Measurements from ENCODE around the gene CCR2.
"Not testable (repeated sequence)": the region's sequence is repeated elsewhere in the genome, so short reads cannot be mapped to it uniquely, and the experiment has no call there.

CCR2 gene

DNA sequence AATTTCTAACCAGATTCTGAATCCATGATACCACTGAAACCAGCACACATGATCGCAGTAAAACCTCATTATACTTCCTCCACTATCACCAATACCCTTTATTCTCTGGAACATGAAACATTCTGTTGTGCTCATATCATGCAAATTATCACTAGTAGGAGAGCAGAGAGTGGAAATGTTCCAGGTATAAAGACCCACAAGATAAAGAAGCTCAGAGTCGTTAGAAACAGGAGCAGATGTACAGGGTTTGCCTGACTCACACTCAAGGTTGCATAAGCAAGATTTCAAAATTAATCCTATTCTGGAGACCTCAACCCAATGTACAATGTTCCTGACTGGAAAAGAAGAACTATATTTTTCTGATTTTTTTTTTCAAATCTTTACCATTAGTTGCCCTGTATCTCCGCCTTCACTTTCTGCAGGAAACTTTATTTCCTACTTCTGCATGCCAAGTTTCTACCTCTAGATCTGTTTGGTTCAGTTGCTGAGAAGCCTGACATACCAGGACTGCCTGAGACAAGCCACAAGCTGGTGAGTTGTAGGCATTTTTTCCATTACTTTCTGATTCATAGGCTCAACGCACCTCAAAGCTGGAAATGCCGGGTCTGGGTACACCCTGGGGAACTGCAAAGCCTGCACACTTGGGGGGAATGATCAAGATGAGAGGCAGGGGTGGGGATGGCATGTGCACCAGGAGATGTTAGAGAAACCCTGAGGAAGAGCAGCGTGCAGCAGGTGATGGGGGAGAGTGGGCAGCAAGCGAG lies at the start of gene CCR2:
CCR2 (plus strand) TSS at position 465 of the 764 bp plus-strand sequence. CDS start 3,417 bp downstream, outside the sequence.
- DNase-seq, result no peak

DNA sequence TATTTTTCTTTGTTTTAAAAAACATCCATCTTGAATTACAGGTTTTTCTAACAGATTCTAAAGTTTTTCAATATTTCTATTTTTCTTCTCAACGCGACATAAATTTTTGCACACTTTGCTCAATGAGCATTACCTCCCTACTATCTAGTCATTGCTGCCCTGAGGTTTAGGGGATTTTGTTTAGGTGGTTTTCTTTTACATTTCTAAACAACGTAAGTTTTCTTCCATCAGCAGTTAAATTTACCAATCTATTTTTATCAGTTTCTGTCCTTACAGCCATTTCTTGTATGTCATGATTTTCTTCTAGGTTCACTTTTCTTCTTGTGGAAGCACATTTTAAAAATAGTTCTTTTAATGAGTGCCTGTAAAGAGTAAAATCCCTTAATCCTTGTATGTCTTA lies 49.2 kb upstream of the CCR2 start:
- DNase-seq, result no peak

DNA sequence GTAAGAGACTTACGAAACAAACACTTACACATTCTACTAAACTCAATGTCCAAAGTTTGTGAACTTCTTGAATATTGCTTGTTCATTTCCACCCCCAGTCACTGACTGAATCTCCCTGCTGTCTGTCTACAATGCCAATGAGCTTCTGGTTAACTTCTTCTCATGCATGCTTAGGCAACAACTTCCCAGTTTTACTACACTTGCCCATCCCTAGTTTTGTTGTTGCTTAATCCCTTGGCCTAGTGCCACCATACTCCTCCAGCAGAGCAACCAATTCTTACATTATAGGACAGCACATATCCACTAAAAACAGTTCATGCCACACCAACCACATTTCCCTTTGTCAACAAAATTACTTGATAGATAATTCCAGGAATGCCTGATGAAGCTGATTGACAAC lies 40.9 kb upstream of the CCR2 start:
- peak; percentile 97 to 99 for DNase-seq

DNA sequence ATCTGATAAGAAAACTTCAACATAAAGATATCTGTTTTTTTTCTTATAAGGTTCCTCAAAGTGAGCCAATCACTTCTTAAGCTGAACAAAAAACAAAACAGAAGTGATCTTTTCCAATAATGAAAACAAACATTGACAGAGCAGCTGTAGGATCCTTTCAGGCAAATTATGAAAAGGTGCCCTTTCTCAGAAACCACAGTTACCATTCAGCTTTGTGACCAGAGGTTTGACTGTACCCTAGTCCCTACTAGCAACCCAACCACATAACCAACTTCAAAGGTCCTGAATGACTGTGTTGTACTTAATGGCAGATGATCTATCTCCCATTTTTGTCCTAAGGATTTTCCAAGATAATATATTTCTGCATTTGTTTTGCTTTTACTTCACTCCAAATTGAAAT lies 39.4 kb upstream of the CCR2 start:
- DNase-seq, result no peak

DNA sequence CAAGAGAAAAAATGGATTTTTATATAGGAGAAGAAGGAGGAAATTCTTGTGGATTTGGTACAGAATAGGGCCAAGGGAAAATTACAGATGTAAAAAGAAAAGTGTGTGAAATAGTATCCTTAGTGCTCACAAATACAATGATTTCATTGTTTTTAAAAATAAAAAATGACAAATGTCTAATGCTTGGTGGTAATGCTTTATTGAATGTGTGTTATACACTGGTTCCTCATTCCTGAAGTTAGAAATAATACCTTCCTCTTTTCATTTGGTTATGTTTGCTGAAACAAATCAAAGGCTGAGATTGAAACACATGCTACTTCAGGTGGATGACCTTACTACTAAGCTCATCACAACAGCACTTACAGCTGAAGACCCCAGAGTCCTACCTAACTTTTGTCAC lies 37.7 kb upstream of the CCR2 start:
- DNase-seq, result peak; percentile 37 to 68

DNA sequence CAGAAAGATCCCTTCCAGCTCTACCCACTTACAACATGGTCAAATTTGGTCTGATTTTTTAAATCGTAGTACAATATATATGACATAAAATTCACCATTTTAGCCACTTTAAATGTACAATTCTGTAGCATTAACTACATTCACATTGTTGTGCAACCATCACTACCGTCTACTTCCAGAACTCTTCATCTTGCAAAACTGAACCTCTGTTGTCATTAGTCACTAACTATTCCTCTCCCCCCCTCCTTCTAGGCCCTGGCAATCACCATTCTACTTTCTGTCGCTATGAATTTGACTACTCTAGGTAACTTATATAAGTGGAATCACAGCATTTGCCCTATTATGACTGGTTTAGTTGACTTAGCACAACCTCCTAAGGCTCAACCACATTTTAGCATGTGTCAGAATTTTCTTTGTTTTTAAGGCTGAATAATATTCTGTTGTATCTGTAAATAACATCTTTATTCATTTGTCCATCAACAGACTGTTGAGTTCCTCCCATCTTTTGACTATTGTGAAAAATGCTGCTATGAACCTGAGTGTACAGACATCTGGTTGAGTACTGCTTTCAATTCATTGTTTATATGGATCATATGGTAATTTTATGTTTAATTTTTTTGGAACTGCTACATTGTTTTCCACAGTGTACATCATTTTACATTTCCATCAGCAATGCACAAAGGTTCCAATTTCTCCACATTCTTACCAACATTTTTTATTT lies 35.5 kb upstream of the CCR2 start:
- DNase-seq, result peak; percentile 74 to 81

DNA sequence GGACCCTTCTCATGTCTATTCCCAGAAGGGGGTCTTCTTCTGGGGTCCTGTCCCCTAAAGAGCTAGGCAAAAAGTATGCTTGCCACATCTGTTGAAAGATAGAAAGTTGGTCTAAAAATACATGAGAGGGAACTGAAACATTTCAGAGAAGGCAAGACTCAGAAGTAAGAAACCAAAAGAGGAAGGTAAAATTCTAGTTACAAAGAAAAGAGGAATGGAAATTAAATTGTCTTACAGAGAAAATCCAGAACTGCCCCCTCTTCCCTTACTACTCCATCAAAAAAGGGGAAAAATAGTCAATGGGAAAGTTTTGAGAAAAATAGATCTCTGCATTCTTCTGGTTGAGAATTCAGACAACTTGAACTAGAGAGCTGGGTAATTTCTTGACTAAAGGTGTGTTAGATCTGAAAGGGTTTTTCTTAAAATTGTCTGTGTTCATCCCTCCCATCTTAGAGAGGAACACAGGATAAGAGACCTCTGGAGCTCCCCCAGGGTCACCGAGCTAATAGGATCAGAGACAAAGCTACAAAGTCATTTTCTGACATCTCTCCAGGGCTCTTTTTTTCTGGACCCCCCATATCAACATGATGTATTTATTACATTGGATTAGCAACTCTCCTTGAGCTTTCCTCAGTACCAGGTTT lies 32.3 kb upstream of the CCR2 start:
- peak; percentile 65 to 66 for DNase-seq

DNA sequence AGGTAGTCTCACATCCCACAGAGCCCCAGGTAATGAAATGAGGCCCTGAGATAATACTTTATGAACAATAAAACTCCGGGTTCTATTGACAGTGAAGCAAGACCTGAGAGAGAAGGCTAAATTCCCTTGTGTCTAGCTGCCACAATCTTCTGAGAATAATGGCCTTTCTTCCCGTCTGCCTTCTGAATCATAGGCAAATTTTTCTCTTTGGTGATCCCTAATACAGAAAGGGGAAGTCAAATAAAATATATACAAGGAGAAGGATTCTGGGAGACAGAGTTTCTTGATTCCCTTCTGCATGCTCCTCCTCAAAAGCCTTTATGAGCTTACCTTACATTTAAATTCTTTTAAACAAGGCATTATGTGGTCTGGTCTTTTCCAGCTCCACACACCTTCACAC lies 29.9 kb upstream of the CCR2 start:
- DNase-seq, result peak; percentile 67 to 72

DNA sequence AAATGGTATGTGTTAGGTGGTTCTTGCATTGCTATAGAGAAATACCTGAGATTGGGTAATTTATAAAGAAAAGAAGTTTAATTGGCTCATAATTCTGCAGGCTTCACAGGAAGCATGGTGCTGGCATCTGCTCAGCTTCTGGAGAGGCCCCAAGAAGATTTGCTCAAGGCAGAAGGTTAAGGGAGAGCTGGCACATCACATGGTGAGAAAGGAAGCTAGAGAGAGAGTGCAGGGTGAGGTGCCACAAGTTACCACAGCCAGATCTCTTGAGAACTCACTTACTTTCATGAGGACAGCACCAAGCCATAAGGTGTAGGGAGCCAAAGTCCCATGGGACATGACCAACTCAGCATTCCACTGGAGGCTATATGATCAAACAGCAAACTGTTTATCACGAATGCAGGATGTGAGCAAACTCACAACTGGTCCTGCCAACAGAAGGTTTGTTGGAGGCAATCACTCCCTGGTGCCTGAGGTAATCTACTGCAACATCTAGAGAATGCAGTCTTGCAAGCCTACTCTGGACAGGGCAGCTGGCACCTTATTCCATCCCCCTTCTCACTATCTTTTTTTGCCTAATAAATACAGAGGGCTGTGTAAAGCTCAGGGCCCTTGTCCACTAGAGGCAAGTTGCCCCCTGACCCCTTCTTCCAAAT lies 28.1 kb upstream of the CCR2 start:
- DNase-seq, result no peak

DNA sequence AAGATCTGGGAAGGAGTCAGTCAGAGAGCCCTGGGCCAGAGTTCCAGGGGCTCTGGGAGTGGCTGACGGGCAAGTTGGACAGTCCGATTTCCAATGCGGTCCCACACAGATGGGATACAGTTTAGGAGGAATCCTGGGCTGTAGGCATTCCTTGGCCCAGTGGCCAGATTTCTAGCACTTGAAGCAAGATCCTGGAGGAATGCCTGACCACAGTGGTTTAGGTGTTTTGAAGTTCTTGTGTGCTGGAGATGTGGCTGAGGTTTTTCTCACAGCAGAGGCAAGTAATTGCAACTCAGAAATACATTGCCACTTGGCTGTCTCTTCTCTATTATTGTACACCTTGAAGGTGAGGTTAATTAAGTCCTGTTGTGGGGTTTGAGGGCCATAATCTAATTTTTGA lies 23.2 kb upstream of the CCR2 start:
- DNase-seq, result not testable (repeated sequence)

DNA sequence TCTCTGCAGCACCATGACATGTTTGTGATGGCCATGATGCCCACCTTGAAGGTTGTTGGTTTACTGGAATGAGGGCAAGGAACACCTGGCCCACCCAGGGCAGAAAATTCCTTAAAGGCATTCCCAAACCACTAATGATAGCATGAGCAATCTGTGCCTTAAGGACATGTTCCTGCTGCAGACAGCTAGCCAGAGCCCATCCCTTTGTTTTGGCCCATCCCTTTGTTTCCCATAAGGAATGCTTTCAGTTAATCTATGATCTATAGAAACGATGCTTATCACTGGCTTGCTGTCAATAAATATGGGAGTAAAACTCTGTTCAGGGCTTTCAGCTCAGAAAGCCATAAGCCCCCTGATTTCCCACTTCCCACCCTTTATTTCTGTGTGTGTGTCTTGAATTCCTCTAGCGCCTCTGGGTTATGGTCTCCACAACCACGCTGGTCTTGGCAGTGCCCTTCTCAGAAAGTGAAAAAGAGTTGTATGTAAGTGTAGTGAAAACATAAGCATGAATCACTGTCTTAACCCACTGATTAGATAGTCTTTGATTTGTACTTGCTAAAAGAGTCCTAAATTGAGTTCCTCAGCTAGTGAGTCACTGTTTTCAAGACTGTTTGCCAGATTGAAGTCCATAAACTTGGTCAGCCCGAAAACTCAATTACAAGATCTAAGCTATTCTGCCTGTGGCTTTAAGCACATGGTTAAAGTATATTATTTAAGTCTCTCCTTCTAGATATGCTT lies 19.0 kb upstream of the CCR2 start:
- DNase-seq, result no peak

DNA sequence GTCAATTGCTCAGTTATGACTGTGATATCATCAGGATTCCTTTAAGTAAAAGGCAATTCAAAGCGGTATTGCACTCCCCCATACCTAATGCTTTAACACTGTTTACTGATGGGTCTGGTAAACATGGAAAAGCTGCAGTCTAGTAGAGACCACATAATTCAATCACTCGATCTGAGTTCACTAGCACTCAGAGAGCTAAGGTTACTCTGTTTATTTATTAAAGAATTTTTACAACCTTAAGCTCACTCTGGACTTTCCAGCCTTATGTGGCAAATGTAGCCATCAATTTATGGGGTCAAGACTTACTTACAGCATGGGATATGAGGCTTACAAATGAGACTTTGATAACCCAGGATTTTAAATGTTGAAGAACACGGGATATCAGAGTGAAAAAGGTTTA lies 18.4 kb upstream of the CCR2 start:
- no peak for DNase-seq

DNA sequence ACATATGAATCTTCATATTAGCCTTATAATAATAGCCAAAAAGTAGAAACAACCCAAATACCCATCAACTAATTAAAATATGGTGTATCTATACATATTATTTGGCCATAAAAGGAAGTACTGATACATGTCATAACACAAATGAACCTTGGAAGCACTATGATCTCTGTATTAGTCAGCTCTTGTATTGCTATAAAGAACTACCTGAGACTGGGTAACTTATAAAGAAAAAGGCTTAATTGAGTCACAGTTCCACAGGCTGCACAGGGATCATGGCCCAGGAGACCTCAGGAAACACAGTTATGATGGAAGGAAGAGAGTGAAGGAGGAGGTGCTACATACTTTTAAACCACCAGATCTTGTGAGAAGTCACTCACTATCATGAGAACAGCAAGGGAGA lies 16.0 kb upstream of the CCR2 start:
- no peak for DNase-seq

DNA sequence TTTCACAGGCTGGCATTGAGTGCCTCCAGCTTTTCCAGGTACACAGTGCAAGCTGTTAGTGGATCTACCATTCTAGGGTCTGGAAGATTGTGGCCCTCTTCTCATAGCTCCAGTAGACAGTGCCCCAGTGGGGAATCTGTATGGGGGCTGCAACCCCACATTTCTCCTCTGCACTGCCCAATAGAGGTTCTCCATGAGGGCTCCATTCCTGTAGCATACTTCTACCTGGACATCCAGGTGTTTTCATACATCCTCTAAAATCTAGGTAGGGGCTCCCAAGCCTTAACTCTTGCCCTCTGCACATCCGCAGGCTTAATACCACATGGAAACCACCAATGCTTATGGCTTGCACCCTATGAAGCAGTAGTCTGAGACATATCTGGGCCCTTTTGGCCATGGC lies 15.1 kb upstream of the CCR2 start:
- no peak for DNase-seq

DNA sequence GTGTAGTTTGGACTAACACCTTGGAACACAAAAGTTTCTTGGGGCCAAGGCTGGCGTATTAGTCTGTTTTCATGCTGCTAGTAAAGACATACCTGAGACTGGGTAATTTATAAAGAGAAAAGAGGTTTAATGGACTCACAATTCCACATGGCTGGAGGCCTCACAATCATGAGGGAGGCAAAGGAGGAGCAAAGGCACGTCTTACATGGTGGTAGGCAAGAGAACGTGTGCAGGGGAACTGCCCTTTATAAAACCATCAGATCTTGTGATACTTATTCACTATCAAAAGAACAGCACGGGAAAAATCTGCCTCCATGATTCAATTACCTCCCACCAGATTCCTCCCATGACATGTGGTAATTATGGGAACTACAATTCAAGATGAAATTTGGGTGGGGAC lies 9.4 kb upstream of the CCR2 start:
- no peak for DNase-seq

DNA sequence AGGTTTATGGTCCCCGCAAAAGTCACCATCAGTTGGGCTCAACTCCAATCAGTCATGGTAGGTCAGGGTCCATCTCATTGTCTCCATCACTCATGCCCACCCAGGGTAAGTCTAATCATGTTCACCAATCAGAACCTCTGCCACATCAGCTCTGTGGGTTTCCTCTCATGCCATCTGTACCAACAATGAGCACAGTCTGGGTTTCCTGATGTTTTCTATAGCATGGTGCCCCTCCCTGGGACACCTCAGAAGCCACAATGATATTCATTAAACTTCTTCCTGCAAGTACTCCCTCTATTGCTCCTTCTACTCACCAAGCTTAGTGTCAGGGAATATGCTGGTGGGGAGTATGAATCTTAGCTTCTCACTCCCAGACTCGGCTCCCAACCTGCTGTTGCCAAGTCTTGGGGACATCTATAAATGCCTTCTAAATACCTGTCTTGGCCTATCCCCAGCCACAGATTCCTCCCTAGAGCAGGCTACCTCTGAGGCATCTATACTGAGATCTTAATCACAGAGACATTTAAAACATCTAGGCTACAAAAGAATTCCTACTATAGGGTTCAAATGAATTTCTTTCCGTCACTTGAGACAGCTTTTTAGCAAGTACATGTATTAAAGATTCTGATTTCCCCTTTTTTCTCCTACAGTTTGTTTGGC lies 5.0 kb upstream of the CCR2 start:
- no peak for DNase-seq

DNA sequence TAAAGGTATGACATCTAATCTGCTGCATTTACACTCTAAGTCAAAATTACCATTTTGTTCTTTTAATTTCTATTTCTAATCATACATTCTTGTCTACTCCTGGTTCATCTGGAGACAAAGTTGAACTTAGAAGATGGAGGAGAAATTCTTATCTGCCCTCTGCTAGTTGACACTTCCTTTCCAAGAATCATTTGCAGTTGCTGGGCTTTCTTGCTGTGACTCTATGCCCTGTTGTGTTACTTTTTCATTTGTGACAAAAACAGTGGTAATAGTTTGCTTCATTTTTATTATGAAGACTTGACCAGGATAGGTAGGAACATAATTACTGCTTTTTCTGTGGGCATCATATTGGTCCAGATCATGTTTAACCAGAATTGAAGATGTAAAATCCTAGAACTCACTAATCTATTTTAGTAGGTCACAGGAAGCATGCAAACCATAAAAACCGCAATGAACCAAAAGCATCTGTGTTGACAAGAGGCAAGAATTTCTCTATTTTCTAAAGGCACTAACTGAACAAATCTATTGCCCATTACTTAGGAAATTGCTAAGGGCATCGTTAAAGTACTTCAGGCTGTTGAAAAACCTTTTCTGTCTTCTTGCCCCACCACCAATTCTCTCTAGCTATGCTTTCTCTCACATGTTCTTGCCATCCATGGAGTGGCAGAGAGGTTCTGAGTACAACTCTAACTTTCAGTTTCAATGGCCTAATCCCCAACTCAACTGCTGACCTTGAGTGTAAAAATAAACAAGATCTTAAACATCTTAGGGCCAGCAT lies 4.2 kb upstream of the CCR2 start:
- no peak for DNase-seq

DNA sequence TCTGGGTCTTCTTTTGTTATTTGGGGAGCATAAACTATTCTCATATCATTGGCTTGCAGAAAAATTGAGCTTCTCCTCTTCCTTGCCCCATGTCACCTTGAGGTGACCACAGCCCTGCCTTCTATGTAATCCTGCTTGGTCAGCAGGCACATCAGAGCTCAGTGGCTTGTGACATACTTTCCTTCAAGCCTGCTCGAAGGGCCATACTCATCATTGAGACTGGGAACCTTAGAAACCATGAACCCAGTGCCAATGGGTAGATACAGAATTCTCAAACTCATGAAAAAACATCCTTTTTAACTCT lies 3.7 kb upstream of the CCR2 start:
- no peak for DNase-seq

DNA sequence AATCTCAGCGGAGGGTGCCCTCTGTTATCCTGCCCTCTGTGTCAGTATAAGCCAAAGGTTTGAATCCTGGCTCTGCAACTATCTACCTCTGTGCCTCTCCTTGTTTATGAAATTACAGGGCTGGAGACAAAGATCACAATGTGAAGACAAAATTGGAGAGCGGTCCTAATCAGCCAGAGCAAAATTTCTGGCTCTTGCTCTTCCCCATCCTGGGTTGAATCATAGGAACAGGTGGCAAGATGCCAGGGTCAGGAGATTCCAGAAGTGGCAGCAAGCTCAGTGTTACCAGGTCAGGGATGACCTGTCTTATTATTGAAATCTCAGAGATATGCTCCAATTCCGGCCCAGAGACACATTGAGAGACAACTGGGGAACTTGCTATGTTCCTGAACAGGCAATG lies 2.3 kb upstream of the CCR2 start:
- DNase-seq, result no peak

DNA sequence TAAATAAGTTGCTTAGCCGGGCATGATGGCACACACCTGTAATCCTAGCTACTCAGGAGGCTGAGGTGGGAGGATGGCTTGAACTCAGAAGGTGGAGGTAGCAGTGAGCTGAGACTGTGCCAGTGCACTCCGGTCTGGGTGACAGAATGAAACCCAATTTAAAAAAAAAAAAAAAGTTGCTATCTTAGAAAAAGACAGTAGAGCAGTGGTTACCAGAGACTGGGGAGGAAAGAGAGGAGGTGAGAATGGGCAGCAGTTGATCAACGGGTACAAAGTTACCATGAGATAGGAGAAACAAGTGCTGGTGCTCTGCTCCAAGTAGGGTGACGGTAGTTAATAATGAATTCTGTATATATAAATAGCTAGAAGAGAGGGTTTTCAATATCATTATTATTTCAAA lies 821 bp upstream of the CCR2 start:
- no peak for DNase-seq

DNA sequence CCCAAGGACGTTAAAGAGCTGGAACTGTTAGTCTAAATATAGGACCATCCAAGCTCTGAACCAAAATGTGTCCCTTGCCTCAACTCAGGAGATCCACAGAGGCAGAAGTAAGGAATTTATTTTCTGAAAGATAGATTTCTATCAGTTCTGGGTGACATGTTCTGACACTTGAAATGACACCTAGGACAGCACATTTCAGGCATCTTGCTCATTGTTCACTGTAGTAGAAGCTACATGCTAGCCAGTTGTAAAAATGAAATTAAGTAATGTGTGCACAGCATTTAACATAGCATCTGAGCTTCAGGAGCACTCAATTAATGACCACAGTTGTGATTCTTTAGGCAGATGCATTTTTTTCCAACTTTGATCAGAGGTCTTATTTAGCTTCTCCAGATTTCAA lies 567 bp downstream of the CCR2 start:
- no peak for DNase-seq

DNA sequence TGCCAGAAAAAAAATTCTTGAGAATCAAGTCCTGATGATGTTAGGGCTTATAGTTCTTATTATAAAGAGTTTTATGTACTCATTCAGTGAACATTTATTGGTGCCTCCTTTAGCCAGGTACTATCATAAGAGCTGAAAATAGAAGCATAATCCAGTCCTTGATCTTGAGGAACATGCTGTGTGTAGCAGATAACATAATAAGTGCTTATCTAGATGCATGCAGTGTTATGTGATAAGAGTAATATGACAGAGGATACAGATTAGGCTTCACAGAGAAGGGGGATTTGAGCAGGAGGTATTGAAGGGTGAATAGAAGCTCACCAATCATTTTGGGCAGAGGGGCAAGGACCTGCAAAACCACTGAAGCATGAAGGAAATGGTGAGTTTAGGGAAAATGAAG lies 1.1 kb downstream of the CCR2 start:
- no peak for DNase-seq

All from inflammatory macrophage treated with lipopolysaccharide for 1 hour (primary cell).